ENCODE measurements around the gene GUK1. TPM values are rescaled to one million over a fixed set of nuclear protein-coding genes. Genes with fewer than 3 reads are reported as not detected.
"Not testable (repeated sequence)": the region's sequence is repeated elsewhere in the genome, so short reads cannot be mapped to it uniquely, and the experiment has no call there.

GUK1 gene
- total and polyA plus RNA-seq, 7 donors: 90.2 to 271 (median 122) TPM

GRCh38 chr1:228109962-228110488 lies 30.1 kb upstream of the GUK1 start:
- WGBS, 3 donors: 25 to 40% (median 30%) methylated on average over 15 of the region's 15 CpGs
- DNase-seq (no peak), ATAC-seq (no peak)
- Histone ChIP-seq H3K9me3 (no peaks in the 10 kb centered on the region), H3K4me3 (peak overlapping the region; percentile 98), H3K4me1 (peaks cover 16% of the 10 kb centered on the region), H3K27me3 (ENCODE audit: insufficient read depth in 3 of 3, low read length in 2 of 3) (no peaks in the 10 kb centered on the region), H3K36me3 (ENCODE audit: insufficient read depth in 1 of 2, low read depth in 1 of 2) (peaks cover 0 to 22% of the 10 kb centered on the region in 2 donors), H3K27ac (peak overlapping the region; percentile 88)
- no peak for TF ChIP-seq CTCF (IDR thresholded peaks at IDR 0.05)
- intact Hi-C loops (cut with DNase I): no loop called here

- H3K27ac ChIP-seq: no peak overlapping the region
- peaks cover 0 to 22% of the 10 kb centered on the region in 2 donors for H3K36me3 ChIP-seq (ENCODE audit: insufficient read depth in 1 of 2, low read depth in 1 of 2)
- TF ChIP-seq CTCF (IDR thresholded peaks at IDR 0.05): no peak
- ATAC-seq (no peak), DNase-seq (no peak)
- no peaks in the 10 kb centered on the region for H3K9me3 ChIP-seq
- intact Hi-C loops (cut with DNase I): no loop called here
- H3K4me3 ChIP-seq: no peak overlapping the region
- peaks cover 16% of the 10 kb centered on the region for H3K4me1 ChIP-seq
- no peaks in the 10 kb centered on the region for H3K27me3 ChIP-seq (ENCODE audit: insufficient read depth in 3 of 3, low read length in 2 of 3)
- 86 to 92% (median 90%) methylated on average over 7 of the region's 7 CpGs for WGBS, 3 donors
These were observed 29.5 kb upstream of the GUK1 start for GRCh38 chr1:228110556-228110955.

GRCh38 chr1:228111315-228111714 lies 28.8 kb upstream of the GUK1 start:
- H3K9me3 ChIP-seq; ATAC-seq; H3K27ac ChIP-seq; intact Hi-C loops (cut with DNase I); H3K4me3 ChIP-seq; DNase-seq; H3K27me3 ChIP-seq (ENCODE audit: insufficient read depth in 3 of 3, low read length in 2 of 3): not testable (repeated sequence)
- WGBS, 3 donors: 96 to 99% (median 97%) methylated on average over 6 of the region's 6 CpGs
- Histone ChIP-seq H3K4me1 (peaks cover 16% of the 10 kb centered on the region), H3K36me3 (ENCODE audit: insufficient read depth in 1 of 2, low read depth in 1 of 2) (peaks cover 0 to 15% of the 10 kb centered on the region in 2 donors)

- WGBS, 3 donors: 87 to 94% (median 88%) methylated on average over 7 of the region's 7 CpGs
- TF ChIP-seq CTCF (IDR thresholded peaks at IDR 0.05): no peak
- intact Hi-C loops (cut with DNase I): no loop called here
- ATAC-seq: no peak
- no peaks in the 10 kb centered on the region for H3K27me3 ChIP-seq (ENCODE audit: insufficient read depth in 3 of 3, low read length in 2 of 3)
- peaks cover 16% of the 10 kb centered on the region for H3K4me1 ChIP-seq
- peaks cover 0 to 7% of the 10 kb centered on the region in 2 donors for H3K36me3 ChIP-seq (ENCODE audit: insufficient read depth in 1 of 2, low read depth in 1 of 2)
- DNase-seq: no peak
- no peaks in the 10 kb centered on the region for H3K9me3 ChIP-seq
- no peak overlapping the region for H3K4me3 ChIP-seq
- no peak overlapping the region for H3K27ac ChIP-seq
These were observed 27.9 kb upstream of the GUK1 start for GRCh38 chr1:228112167-228112566.

GRCh38 chr1:228112617-228113016 lies 27.5 kb upstream of the GUK1 start:
- no peak for TF ChIP-seq CTCF (IDR thresholded peaks at IDR 0.05)
- H3K4me3 ChIP-seq: no peak overlapping the region
- no peak for DNase-seq
- intact Hi-C loops (cut with DNase I): no loop called here
- 83 to 94% (median 88%) methylated on average over 1 of the region's 1 CpG for WGBS, 3 donors
- peaks cover 0 to 2% of the 10 kb centered on the region in 2 donors for H3K36me3 ChIP-seq (ENCODE audit: insufficient read depth in 1 of 2, low read depth in 1 of 2)
- ATAC-seq: no peak
- H3K4me1 ChIP-seq: peaks cover 16% of the 10 kb centered on the region
- no peak overlapping the region for H3K27ac ChIP-seq
- H3K27me3 ChIP-seq (ENCODE audit: insufficient read depth in 3 of 3, low read length in 2 of 3): no peaks in the 10 kb centered on the region
- H3K9me3 ChIP-seq: no peaks in the 10 kb centered on the region

Data from psoas muscle (tissue), 8 donors.